ENCODE measurements around the gene RASGEF1C.
"Not testable (repeated sequence)": the region's sequence is repeated elsewhere in the genome, so short reads cannot be mapped to it uniquely, and the experiment has no call there.

RASGEF1C gene

DNA sequence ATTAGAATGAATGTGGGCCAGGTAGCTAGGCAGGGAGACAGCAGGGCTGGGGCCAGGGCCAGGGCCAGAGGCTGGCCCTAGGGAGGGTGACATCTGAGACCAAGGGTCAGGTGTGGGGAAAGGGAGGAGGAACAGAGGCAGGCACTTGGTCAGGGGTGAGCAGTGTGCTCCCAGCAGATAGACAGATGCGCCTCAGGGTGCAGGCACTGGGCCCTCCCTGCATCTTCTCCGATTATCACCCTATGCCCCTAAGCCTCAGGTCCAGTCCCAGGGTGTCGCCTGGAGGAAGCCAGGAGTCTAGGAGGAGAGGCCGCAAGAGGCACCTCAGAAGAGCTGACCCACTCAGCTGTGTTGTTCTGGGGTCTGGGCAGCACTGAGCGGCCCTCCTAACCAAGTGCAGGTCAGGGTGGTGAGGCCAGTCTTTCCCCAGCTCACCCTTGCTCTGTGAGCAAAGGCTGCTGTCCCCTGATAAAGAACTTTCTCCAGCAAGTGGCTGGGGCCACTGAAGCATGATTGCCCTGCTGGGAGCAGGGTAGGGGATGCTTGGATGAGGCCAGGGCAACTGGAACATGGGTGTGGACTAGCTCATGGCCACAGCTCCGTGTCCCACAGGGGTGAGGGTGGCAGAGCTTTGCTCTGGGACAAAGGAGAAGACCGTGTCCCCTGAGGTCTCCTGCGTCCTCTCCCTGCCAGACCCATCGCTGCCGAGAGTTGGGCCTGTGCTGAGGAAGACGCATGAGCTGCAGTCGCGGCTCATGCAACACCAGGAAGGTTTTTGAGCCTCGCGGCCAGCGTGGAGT, 2.1 kb upstream of the RASGEF1C start:
- no peak for DNase-seq (ENCODE audit: low spot score)

DNA sequence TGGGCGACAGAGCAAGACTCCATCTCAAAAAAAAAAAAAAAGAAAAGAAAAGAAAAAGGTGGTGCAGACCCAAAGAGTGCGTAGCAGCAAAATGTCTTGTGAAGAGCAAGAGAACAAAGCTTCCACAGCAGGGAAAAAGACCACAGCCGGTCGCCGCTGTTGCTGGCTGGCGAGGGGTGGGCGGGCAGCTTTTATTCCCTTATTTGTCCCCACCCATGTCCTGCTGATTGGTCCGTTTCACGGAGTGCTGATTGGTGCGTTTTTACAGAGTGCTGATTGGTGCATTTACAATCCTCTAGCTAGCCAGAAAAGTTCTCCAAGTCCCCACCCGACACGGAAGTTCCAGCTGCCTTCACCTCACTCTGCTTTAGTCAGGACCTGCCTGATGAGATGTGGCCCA, 1.1 kb upstream of the RASGEF1C start:
- DNase-seq (ENCODE audit: low spot score) = not testable (repeated sequence)

DNA sequence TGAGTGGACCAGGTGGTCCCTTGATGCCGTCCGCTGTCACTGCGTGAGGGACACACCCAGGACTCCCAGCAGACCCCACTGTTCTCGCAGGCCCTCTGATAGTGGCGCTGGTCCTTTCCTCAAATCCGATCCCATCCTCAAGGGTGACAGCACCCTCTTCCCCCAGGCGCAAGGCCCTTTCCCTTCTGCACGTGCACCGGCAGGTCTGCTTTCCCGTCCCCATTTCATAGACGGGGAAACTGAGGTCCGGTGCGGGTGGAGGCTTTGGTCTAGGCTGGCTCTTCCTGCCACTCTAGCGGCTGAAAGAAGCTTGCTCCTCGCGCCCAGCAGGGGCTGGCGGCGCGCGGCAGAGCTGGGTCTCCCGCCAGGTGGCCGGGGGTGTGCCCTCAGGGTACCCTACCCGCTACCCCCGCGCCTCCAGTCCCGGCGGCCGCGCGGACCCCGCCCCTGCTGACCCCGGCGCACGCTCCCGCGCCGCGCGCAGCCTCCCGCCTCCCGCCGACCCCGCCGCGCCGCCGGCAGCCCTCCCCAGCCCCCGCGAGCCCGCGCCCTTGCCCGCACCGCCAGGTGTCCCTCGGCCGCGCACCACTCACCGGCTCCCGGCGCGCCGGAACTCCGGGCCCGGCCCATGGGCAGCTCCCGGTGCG, 453 bp downstream of the RASGEF1C start:
- peak; percentile 86 for DNase-seq (ENCODE audit: low spot score)

DNA sequence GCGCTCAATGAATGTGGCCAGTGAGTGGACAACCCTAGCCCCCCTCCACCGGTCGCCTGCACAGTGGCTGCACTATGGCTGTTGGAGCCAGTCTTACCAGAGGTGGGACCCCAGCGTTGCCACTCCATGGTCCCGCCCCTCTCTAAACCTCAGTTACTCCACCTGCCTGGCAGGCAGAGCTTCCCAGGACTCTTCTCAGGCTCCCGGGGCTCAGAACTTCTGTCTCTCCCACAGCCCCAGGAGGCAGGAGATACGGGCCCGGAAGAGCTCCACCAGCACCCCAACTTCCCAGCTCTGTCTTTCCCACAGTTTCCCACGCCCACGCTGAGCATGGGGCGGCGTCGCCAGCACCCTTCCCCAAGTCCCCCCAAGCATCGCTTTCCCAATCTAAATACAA, 975 bp downstream of the RASGEF1C start:
- no peak for DNase-seq (ENCODE audit: low spot score)

DNA sequence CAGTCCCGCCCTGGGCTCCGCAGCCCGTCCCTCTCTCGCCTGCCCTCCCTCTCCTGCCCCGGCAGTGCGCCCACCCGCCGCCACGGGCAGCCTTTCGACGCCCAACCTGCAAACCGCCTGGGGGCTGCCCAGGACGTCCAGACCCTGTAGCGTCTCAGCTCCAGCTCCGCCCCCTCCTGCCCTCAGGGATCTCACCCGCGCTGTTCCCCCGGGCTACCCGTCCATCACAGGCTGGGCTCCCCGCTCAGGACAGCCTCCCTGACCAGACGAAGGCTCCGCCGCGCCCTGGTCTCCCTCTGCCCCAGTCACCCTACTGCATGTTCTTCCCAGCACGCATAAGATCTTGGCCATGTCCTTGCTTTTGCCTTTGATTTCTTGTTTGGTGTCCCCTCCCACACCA, 1.4 kb downstream of the RASGEF1C start:
- DNase-seq (ENCODE audit: low spot score) = no peak

DNA sequence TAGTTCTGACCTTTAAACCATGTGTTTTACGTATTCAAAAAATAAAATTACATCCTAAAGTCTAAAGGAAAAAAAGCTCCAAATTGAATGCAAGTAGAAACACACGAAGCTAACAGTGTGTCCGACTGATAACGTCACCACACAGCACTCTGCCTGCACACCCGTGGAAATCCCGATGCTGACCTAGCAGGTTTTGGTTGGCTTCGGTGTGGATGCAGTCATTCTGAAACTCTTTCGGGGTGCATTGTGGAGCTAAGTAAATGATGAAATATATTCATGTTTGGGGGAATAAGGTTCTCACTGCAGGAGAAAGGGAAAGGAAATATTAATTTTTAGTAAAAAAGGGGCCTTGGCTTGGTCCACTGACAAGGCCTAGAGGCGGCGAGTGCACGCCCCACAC, 2.0 kb downstream of the RASGEF1C start:
- DNase-seq (ENCODE audit: low spot score) = no peak

DNA sequence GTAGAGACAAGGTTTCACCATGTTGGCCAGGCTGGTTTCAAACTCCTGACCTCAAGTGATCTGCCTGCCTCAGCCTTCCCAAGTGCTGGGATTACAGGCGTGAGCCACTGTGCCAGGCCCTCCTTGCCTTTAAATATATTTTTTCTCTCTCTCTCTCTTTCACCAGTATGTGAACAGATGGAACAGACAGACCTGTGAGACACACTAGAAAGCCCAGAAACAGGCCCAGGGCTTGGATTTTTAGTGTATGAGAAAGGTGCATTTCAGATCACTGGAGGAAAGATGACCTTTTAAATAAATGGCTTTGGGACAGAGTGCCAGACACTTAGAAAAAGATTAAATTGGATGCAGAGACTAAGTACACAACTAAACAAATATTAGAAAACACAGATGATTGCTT, 3.1 kb downstream of the RASGEF1C start:
- no peak for DNase-seq (ENCODE audit: low spot score)

DNA sequence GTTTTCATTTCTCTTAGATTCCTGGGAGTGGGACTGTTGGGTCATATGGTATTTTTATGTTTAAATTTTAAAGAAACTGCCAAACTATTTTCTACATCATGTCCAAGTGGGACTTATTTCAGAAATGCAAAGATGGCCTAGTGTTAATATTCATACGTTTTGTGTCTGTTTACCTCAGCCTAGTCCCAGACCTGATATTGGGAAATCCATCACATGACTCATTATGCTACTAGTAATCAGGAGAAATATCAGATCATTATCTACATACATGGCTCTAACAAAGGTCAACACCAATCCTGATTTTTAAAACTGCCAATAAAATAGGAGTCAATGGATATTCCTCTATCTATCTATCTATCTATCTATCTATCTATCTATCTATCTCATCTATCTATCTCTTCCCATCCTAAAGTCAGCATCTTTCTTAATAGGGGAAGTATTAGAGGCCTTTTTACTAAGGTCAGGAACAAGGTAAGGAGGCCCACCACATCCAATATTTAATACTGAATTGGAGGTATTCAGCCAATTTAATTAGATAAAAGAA, 4.7 kb downstream of the RASGEF1C start:
- no peak for DNase-seq (ENCODE audit: low spot score)

DNA sequence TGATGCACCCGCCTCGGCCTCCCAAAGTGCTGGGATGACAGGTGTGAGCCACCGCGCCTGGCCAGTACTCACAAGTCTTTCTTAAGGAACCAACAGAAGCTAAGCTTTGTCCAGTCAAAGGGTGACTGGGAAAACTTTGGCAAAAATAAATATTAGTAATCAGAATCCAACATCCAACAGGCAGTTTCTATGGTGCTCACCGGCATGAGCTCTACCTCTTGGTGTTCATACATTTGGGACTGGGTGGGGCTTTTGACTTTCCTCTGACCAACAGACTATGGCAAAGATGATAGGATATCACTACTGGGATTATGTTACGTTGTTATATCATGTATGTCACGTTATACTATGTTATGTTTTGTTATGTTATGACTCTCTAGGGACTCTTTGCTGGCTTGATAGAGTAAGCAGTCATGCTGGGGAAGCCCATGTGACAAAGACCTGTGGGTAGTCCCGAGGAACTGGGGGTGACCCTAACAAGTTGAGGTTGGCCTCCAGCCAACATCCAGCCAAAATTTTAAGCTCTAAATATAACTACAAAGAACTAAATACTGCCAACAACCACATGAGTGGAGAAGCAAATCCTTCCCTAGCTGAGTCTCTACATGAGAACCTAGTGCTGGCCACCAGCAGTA, 6.0 kb downstream of the RASGEF1C start:
- DNase-seq (ENCODE audit: low spot score) = no peak

DNA sequence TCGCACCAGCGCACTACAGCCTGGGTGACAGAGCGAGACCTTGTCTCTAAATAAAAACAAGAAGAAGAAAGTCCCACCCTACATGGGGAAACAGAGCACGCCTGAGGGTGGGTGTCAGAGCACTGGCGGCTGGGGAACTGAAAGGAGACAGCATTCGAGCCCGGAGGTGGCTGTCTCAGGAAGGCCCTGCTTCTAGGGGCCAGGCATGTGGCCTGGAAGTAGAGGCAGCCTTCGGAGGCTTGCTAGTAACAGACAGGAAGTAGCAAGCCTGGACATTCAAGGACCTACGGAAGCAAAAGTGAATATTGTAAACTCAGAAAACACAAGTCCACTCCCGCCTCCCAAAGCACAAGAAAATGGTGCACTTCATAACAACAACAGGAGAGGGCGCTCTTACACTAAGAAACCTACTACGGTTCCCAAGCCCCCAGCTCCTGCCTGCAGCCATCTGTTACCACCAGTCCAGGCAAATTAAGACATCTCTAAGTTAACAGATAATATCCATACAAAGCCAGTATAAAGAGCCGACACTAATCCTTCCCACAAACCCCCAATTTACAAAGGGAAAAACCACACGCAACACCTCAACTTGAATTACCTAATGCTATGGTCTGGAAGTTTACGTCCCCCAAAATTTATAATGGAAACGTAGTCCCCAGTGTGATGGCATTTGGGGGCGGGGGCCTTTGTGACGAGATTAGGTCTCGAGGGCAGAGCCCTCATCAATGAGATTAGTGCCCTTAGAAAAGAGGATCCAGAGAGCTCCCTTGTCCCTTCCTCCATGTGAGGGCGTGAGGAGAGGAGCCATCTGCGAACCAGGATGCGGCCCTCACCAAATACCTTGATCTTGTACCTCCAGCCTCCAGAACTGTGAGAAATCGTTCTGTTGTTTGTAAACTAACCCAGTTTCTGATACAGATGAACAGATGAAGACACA, 7.7 kb downstream of the RASGEF1C start:
- peak; percentile 85 for DNase-seq (ENCODE audit: low spot score)

DNA sequence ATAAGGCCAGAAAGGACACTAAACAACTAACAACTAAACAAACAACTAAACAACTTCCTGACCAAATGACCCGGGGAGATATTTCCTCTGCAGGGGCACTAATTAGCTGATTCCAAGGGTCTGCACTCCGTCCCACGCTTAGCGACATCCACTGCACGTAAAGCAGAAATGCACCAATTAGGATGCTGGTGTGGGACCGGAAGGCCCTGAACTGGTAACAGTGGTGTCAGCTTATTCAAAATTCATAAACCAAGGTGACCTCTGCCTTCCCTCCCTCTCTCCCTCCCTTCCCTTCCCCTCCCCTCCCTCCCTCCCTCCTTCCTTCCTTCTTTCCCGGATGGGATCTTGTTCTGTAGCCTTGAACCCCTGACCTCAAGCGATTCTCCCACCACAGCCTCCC, 9.6 kb downstream of the RASGEF1C start:
- no peak for DNase-seq (ENCODE audit: low spot score)

DNA sequence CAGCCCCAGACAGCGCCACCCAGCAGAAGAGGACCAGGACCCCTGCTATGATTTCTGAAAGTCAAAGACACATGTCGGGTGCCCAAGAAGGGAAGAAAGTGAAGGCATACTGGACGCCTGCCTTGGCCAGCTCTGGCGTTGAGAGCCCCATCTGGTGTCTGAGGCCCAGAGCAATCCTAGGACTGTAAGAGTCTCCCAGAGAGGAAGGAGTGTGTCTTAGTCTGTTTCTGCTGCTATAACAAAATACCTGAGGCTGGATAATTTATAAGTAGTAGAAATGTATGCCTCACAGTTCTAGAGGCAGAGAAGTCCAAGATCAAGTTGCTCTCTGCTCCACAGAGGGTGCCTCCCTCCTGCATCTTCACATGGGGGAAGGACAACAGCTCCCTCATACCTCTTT, 10.8 kb downstream of the RASGEF1C start:
- DNase-seq (ENCODE audit: low spot score) = no peak

DNA sequence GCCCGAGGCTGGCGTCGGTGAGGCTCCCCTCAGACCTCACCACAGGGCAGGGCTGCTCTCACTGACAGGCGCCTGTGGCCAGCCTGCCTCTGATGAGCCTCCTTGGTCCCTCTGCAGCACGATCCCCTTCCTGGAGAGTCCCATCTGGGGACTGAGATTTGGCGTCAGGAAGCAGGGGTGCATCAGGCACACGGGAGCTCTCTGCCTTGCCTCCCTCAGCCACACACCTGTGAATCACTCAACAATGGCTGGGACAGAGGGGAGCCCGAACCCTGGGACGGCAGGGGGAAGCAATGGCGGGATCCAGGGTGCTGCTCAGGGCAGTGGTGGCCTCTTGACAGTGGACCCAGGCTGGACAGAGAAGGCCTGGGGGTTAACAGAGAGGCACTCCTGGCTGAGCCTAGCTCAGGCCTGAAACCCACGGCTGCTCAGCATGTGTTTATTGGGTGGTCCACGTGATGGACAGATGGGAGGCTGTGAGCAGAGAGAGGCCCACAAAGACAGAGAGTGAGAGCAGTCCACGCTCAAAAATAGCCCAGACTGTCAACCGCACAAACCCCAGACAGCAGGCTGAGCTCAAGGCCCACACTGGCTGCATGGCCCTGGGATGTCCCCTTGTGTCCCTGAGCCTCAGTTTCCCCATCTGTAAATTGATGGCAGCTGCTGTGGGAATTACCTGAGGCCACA, 11.9 kb downstream of the RASGEF1C start:
- no peak for DNase-seq (ENCODE audit: low spot score)

DNA sequence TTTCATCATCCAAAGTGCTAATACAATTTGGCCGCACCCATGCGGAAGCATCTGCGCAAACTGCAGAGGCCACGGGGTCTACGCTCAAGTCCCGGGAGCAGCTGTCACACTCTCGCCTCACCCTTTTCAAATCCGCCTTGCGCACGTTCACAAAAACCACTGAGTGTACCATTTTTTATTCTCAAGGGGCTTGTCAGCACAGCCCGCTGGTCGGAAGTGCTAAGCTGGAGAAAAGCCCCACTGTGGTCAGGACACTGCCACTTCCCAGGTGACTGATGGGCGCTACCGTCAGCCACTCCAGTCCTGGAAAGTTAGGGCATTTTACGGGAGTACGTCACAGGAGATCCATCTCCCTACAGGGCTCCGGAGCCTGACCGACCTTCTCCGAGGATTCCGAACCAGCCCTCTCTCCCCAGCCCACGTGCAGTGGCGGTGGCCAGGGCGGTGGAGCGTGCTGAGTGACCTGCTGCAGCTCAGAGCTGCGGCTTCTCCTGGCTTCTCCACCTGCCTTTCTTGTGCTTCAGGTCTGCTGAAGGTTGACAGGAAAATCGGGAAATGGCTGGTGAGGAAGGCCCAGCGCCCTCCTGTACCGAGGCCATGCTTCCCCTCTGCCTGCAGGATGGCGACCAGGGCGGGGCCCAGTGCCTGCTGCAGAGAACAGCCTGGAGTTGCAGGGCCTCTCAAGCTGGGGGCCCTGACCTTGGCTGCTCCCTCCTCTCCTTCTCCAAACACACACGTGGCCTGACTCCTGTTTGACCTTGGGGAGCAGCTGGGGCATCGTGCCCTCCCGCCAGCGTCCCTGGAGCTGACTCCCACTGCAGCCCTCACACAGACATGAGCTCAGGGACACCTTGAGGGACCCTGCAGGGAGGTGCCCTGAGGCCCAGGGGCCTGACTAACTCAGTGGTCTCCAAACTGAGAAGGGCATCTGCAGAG, 14.3 kb downstream of the RASGEF1C start:
- DNase-seq (ENCODE audit: low spot score) = no peak

DNA sequence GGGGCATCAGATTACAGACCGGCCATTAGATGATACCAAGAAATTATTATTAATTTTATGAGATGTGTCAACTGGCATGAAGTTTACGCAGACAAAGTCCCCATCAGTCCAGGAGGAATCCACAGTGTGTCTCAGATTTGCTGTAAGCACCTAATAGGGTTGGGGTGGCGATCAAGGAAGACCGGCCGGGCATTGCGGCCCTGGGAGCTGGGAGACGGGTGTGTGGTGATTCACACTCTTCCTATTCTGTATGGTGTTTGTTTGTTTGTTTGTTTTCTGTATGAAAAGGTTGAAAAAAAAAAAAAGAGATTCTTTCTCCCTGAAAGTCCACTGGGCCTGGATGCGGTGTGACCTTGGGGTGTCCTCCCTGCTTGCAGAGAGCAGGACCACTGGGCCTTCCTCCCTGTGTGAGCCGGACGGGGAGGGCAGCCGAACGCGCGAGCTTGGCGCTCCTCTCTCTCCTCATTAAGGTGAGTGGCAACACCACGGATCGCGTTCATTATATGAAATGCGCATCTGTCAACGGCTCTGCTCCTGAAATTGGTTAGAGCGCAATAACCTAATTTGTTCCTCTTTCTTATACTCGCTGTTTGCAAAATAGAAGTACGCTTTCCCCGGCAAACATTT, 15.1 kb downstream of the RASGEF1C start:
- no peak for DNase-seq (ENCODE audit: low spot score)

DNA sequence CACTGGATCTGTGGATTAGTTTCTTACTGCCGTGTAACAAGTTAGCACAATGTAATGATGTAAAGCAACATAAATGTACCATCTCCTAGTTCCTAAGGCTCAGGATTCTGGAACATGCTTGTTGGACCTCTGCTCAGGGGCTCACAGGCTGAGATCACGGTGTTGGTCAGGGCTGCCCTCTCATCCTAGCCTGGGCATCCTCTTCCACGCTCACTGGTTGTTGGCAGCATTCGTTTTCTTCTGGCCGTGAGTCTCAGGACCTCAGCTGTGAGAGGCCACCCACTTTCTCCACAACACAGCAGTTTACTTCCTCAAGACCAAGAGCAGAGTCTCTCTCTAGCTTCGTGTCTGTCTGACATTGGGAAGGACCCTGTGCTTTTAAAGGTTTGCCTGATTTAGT, 17.3 kb downstream of the RASGEF1C start:
- DNase-seq (ENCODE audit: low spot score) = no peak

DNA sequence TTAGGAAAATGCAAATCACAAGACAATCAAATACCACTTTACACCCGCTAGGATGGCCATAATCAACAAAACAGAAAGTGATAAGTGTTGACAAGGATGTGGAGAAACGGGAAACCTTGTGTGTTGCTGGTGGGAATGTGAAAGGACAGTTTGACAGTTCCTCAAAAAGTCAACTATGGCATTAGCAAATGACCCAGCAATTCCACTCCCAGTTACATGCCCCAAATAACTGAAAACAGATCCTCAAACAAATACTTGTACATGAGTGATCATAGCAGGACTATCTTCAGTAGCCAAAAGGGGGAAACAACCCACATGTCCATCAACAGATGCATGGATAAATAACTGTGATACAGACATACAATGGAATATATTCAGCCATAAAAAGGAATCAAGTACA, 21.2 kb downstream of the RASGEF1C start:
- DNase-seq (ENCODE audit: low spot score) = no peak

DNA sequence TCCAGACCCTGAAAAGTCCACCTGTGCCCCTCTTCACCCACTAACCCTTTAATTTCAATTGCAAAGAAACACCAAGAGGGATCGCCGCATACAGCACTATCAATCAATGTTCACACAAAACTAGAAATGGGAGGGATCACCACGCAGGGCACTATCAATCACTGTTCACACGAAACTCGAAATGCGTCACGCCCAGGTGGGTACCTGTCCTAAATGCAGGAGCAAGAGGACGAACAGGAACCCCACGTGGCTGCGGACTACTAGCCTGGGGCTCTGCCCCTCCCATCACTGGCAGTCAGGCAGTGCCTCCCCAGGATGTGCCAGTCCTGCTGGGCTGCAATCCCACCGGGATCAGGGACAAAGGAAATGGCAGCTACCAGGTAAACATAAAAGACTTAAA, 28.2 kb downstream of the RASGEF1C start:
- no peak for DNase-seq (ENCODE audit: low spot score)

DNA sequence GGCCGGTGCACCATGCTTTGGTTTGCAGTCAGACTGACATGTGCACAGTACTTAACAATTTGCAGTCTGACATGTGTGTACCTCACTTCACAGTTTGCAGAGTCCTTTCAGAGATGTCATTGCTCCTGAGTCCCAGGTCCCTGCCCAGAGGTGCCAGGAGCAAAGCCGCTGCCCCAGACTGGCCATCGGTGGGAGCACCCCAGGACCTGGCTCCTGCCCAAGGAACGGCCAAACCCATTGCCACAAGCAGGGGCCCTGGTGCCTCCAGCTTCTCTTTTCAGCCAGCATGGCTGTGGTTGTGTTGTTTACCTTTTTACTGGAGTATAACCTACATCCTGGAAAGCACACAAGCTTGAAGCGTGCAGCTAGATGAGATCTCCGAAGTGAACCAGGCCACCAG, 28.6 kb downstream of the RASGEF1C start:
- no peak for DNase-seq (ENCODE audit: low spot score)

Measured in iPS-NIHi11 (cell line).